Astrocyte of the spinal cord (primary cell): ENCODE results near the gene DCUN1D4.
A peak's percentile ranks its signal among the peaks of the same experiment; 100 is the strongest.

Source experiments
- DNase-seq: peaks from one replicate; pipeline ENCODE4 v3.0.0; 2011; ENCODE audit warnings: low read depth, low spot score
- H3K4me3 ChIP-seq: 2 replicates; pipeline ENCODE4 v1.5.1; 2011; ENCODE audit warnings: low read depth, mild to moderate bottlenecking, low read length, moderate library complexity
- in situ Hi-C: cut with HindIII; loops from 2 replicates; pipeline ENCODE4 v1.10.0; 2017; ENCODE audit warnings: low sequenced_read_pairs
- TF ChIP-seq, protein P1 (sequence below): IDR thresholded peaks from 2 replicates; pipeline ENCODE4 v1.5.1; 2012; ENCODE audit warnings: low read depth, mild to moderate bottlenecking, low read length, inconsistent platforms

DCUN1D4 gene

DNA sequence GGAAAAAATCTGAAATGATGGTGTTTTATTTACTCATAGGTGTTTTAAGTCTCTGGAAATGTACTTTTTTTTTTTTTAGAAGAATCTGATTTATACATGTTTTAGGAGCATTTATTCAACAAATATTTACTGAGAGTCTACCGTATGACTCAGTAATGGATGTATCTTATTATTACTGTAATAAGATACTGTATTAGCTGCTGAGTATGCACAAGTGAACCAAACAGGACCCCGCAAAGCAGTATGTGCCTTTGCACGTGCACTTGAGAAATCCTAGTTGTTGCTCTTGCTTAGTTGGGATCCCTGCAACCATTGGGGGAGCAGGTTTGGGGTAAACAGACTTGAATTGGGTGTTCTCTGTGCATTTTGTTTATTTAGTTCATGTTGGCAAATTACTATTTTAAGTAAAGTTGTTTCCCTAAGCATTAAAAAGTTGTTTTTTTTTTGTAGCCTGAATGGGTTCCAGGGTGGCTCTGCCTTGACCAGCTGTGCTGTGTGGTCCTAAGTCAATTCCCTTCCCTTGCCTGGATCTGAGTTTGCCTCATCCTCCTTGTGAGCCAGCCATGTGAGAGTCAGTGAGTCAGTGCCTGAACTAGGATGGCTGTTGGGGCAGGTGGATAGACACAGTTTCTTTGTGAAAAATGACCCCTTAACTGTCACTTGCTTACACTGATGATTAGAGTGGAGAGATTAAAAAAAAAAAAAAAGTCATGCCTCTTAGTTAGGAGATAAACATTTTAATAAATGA is 27.7 kb downstream of the DCUN1D4 start:
- in situ Hi-C loops, result no loop called here
- DNase-seq, result peak; percentile 25
- H3K4me3 ChIP-seq, result no peak overlapping the region
- TF ChIP-seq, protein P1, sequence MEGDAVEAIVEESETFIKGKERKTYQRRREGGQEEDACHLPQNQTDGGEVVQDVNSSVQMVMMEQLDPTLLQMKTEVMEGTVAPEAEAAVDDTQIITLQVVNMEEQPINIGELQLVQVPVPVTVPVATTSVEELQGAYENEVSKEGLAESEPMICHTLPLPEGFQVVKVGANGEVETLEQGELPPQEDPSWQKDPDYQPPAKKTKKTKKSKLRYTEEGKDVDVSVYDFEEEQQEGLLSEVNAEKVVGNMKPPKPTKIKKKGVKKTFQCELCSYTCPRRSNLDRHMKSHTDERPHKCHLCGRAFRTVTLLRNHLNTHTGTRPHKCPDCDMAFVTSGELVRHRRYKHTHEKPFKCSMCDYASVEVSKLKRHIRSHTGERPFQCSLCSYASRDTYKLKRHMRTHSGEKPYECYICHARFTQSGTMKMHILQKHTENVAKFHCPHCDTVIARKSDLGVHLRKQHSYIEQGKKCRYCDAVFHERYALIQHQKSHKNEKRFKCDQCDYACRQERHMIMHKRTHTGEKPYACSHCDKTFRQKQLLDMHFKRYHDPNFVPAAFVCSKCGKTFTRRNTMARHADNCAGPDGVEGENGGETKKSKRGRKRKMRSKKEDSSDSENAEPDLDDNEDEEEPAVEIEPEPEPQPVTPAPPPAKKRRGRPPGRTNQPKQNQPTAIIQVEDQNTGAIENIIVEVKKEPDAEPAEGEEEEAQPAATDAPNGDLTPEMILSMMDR, result no peak

DNA sequence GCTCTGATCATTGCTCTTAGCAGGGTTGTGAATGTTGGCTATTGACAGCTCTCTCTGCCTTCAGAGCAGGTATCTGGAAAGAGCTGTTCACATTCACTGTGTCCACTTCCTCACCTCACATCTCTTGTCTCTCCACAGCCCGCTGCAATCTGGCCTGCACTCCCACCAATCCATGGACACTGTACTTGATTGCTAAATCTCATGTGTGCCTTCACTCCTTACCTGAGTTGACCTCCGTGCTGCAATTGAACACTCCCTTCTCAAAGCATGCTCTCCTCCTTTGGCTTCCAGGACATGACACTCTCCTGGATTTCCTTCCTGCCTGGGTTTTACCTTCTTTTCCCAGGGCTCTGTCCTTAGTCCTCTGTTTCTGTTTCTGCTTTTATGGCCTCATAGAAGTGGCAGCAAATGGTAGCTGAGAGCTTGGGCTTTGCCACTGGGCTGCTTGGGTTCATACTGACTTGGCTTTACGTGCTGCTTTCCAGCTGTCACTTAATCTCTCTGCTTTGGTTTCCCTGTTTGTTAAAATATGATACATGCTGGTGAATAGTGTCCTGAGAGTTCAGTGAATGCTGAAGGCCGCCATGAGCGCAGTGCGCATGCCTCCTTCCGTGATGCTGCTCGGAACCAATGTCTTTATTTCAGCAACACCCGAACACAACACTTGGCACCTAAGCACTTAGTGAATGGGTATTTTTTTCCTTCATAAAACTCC is 29.5 kb downstream of the DCUN1D4 start:
- TF ChIP-seq, protein P1, result no peak
- H3K4me3 ChIP-seq, result no peak overlapping the region
- no peak for DNase-seq
- in situ Hi-C loops, result no loop called here

DNA sequence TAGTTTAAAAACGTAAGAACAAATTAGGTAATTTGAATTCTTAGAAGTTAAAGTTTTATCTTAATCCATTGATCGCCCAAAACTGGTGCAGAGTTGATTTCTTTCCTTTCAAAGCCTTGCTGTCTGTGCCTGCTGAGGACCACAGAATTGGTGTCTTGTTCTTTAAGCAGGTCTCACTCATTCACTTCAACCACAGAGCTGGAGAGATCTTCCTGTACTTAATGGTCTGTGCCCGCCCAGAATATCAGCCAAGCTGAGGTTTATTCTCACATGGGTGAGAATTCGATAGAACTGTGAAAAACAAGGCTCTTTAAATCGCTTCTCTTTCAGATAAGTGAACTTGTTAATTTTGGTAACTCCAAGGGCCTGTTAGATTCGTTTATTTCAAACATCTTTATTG is 31.6 kb downstream of the DCUN1D4 start:
- in situ Hi-C loops, result no loop called here
- no peak for DNase-seq
- TF ChIP-seq, protein P1, result no peak
- no peak overlapping the region for H3K4me3 ChIP-seq

- H3K4me3 ChIP-seq, result no peak overlapping the region
- TF ChIP-seq, protein P1, result no peak
- in situ Hi-C loops, result no loop called here
- no peak for DNase-seq
These were observed 35.5 kb downstream of the DCUN1D4 start for GRCh38 chr4:51878431-51878830.

DNA sequence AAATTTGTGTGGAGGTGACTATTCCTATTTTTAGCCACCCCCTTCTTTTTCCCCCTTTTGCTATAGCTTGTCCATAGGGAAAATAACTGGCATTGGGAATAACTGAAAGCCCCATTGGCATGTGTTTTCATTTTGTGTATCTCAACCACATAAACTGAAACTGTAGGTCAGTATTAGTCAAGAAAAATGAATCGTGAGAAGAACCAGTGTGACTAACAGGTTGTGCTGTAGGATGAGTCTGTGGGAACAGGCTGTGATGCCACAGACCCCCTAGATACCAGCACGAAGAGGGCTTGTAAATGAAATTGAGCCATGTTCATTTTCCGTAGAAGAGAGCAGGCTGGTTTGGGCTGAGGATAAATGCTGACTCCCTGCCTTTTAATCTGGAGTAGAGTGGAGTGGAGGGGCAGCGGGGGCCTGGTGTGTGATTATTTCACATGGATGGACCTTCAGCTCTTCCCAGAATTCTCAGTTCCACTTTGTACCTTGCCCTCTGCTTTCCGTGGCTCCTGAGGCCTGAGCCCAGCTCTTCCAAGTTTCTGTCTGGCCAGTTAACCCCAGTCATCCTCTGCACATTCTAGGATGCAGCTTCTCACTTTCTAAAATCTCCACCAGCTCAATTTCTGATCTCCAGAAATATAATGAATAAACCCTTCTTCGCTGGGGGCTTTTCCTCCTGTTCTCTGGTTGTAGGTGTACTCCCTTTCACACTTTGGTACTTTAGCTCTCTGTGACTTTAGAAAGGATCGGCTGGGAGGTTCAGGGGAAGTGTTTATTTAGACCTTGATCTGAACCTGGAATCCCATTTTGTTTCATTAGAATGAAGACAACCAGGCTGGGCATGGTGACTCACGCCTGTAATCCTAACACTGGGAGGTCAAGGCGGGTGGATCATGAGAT is 37.3 kb downstream of the DCUN1D4 start:
- H3K4me3 ChIP-seq, result no peak overlapping the region
- TF ChIP-seq, protein P1, result no peak
- DNase-seq, result no peak
- in situ Hi-C loops, result no loop called here

- TF ChIP-seq, protein P1, result no peak
- DNase-seq, result no peak
- no peak overlapping the region for H3K4me3 ChIP-seq
- in situ Hi-C loops, result no loop called here
These were observed 41.1 kb downstream of the DCUN1D4 start for GRCh38 chr4:51884055-51884454.
